Right atrium auricular region (tissue), 2 donors: Measurements from ENCODE around the gene SV2A. TPM values are rescaled to one million over a fixed set of nuclear protein-coding genes. Genes with fewer than 3 reads are reported as not detected.

Source experiments
- DNase-seq: peaks from one replicate; pipeline ENCODE4 v3.0.0-alpha.2; 2019; ENCODE audit warnings: low spot score
- H3K27ac ChIP-seq, 2 donors: fragments of 200-600 bp; sonication (generic); 1 replicate in 1 of 2; 2 replicates in 1 of 2; pipeline ENCODE4 v1.5.1; 2016 to 2019
- H3K27me3 ChIP-seq, 2 donors: fragments of 200-600 bp; sonication (generic); one replicate each; pipeline versions ENCODE4 v1.5.1 to v1.6.0; 2017 to 2019
- H3K36me3 ChIP-seq: fragments of 200-600 bp; sonication (generic); one replicate; pipeline ENCODE4 v1.5.1; 2016
- H3K4me1 ChIP-seq, 2 donors: fragments of 200-600 bp; sonication (generic); one replicate each; pipeline versions ENCODE4 v1.5.1 to v1.6.0; 2017 to 2019
- H3K4me3 ChIP-seq, 2 donors: fragments of 200-600 bp; sonication (generic); 1 replicate in 1 of 2; 2 replicates in 1 of 2; pipeline ENCODE4 v1.5.1; 2017 to 2019; ENCODE audit warnings: mild to moderate bottlenecking in 1 of 2, moderate library complexity in 1 of 2
- H3K9me3 ChIP-seq, 2 donors: fragments of 200-600 bp; sonication (generic); one replicate each; pipeline ENCODE4 v1.5.1; 2019
- CTCF ChIP-seq, 2 donors: fragments of 200-600 bp; sonication (generic); IDR thresholded peaks; one replicate each; pipeline ENCODE4 v1.5.1; 2019; ENCODE audit warnings: antibody characterized with exemption in 2 of 2
- total RNA-seq, 2 donors: library from RNA; depleted of rRNA; stranded (reverse); fragments of >200 nt; gene quantifications; one replicate each; pipeline ENCODE4 v1.1.0, GENCODE V29; 2016

SV2A gene
- 1 to 10 TPM; 1.0 to 6.3 TPM for total RNA-seq

- no peaks in the 10 kb centered on the region for H3K9me3 ChIP-seq
- TF ChIP-seq CTCF (IDR thresholded peaks at IDR 0.05): no peak
- DNase-seq: no peak
- H3K4me3 ChIP-seq: peak within 1 kb of the TSS; percentile 52 to 56
- peaks cover 0 to 15% of the 10 kb centered on the region in 2 donors for H3K4me1 ChIP-seq
- H3K27me3 ChIP-seq: no peaks in the 10 kb centered on the region
- peaks cover 3% of the 10 kb centered on the region for H3K36me3 ChIP-seq
- peak within 1 kb of the TSS in 1 of 2 donors; percentile 21 for H3K27ac ChIP-seq
Measured at GRCh38 chr1:149917571-149918144, at the start of gene SV2A. Gene SV2A (minus strand): TSS chr1:149917844. CDS start chr1:149913840, 4,004 bp downstream.

GRCh38 chr1:149967041-149967440, 49.4 kb upstream of the SV2A start:
- no peak for TF ChIP-seq CTCF (IDR thresholded peaks at IDR 0.05)
- no peaks in the 10 kb centered on the region for H3K9me3 ChIP-seq
- H3K27ac ChIP-seq: no peak overlapping the region
- no peak for DNase-seq
- no peak overlapping the region for H3K4me3 ChIP-seq
- H3K36me3 ChIP-seq: peaks cover 73% of the 10 kb centered on the region
- peaks cover 0 to 14% of the 10 kb centered on the region in 2 donors for H3K4me1 ChIP-seq
- H3K27me3 ChIP-seq: no peaks in the 10 kb centered on the region

- Histone ChIP-seq H3K9me3 (no peaks in the 10 kb centered on the region), H3K27me3 (no peaks in the 10 kb centered on the region), H3K4me3 (no peak overlapping the region), H3K4me1 (peaks cover 0 to 14% of the 10 kb centered on the region in 2 donors), H3K36me3 (peaks cover 67% of the 10 kb centered on the region), H3K27ac (no peak overlapping the region)
- no peak for DNase-seq
- no peak for TF ChIP-seq CTCF (IDR thresholded peaks at IDR 0.05)
Measured at GRCh38 chr1:149966405-149966804, 48.8 kb upstream of the SV2A start.

- H3K36me3 ChIP-seq: peaks cover 74% of the 10 kb centered on the region
- H3K27ac ChIP-seq: no peak overlapping the region
- TF ChIP-seq CTCF (IDR thresholded peaks at IDR 0.05): no peak
- peaks cover 0 to 14% of the 10 kb centered on the region in 2 donors for H3K4me1 ChIP-seq
- no peak overlapping the region for H3K4me3 ChIP-seq
- DNase-seq: no peak
- no peaks in the 10 kb centered on the region for H3K27me3 ChIP-seq
- H3K9me3 ChIP-seq: no peaks in the 10 kb centered on the region
Measured at GRCh38 chr1:149965440-149965839, 47.8 kb upstream of the SV2A start.

GRCh38 chr1:149963358-149963757, 45.7 kb upstream of the SV2A start:
- no peak for DNase-seq
- Histone ChIP-seq H3K9me3 (no peaks in the 10 kb centered on the region), H3K36me3 (peaks cover 74% of the 10 kb centered on the region), H3K27me3 (no peaks in the 10 kb centered on the region), H3K4me1 (peaks cover 0 to 14% of the 10 kb centered on the region in 2 donors), H3K4me3 (no peak overlapping the region), H3K27ac (peak overlapping the region in 1 of 2 donors; percentile 39)
- no peak for TF ChIP-seq CTCF (IDR thresholded peaks at IDR 0.05)

- Histone ChIP-seq H3K27ac (peak overlapping the region; percentile 6 to 39), H3K4me3 (no peak overlapping the region), H3K9me3 (no peaks in the 10 kb centered on the region), H3K4me1 (peaks cover 0 to 14% of the 10 kb centered on the region in 2 donors), H3K36me3 (peaks cover 78% of the 10 kb centered on the region), H3K27me3 (no peaks in the 10 kb centered on the region)
- no peak for TF ChIP-seq CTCF (IDR thresholded peaks at IDR 0.05)
- no peak for DNase-seq
Measured at GRCh38 chr1:149962736-149963135, 45.1 kb upstream of the SV2A start.
